ENCODE data around the gene TMEFF2.

Gene TMEFF2

GRCh38 chr2:192128655-192129054 is 66.1 kb downstream of the TMEFF2 start:
- no peak for TF ChIP-seq CTCF (IDR thresholded peaks at IDR 0.05; ENCODE audit: borderline replicate concordance, insufficient read depth, low read depth, low read length)

GRCh38 chr2:192127434-192127833 is 67.3 kb downstream of the TMEFF2 start:
- no peak for TF ChIP-seq CTCF (IDR thresholded peaks at IDR 0.05; ENCODE audit: borderline replicate concordance, insufficient read depth, low read depth, low read length)
- no peak overlapping the region for H3K4me3 ChIP-seq (ENCODE audit: low read depth, low read length)

More at GRCh38 chr2:192128655-192129054, 66.1 kb downstream of the TMEFF2 start:
- no peak overlapping the region for H3K4me3 ChIP-seq (ENCODE audit: low read depth, low read length)

GRCh38 chr2:192126912-192127311 is 67.8 kb downstream of the TMEFF2 start:
- H3K4me3 ChIP-seq (ENCODE audit: low read depth, low read length) = no peak overlapping the region
- TF ChIP-seq CTCF (IDR thresholded peaks at IDR 0.05; ENCODE audit: borderline replicate concordance, insufficient read depth, low read depth, low read length) = no peak

GRCh38 chr2:192126426-192126825 is 68.3 kb downstream of the TMEFF2 start:
- TF ChIP-seq CTCF (IDR thresholded peaks at IDR 0.05; ENCODE audit: borderline replicate concordance, insufficient read depth, low read depth, low read length) = no peak
- H3K4me3 ChIP-seq (ENCODE audit: low read depth, low read length) = no peak overlapping the region

GRCh38 chr2:192124571-192124970 is 70.2 kb downstream of the TMEFF2 start:
- no peak for TF ChIP-seq CTCF (IDR thresholded peaks at IDR 0.05; ENCODE audit: borderline replicate concordance, insufficient read depth, low read depth, low read length)
- H3K4me3 ChIP-seq (ENCODE audit: low read depth, low read length) = no peak overlapping the region

GRCh38 chr2:192123847-192124246 is 70.9 kb downstream of the TMEFF2 start:
- TF ChIP-seq CTCF (IDR thresholded peaks at IDR 0.05; ENCODE audit: borderline replicate concordance, insufficient read depth, low read depth, low read length) = no peak
- H3K4me3 ChIP-seq (ENCODE audit: low read depth, low read length) = no peak overlapping the region

- no peak for TF ChIP-seq CTCF (IDR thresholded peaks at IDR 0.05; ENCODE audit: borderline replicate concordance, insufficient read depth, low read depth, low read length)
These were observed 71.8 kb downstream of the TMEFF2 start for GRCh38 chr2:192122946-192123345.

More at GRCh38 chr2:192122946-192123345, 71.8 kb downstream of the TMEFF2 start:
- no peak overlapping the region for H3K4me3 ChIP-seq (ENCODE audit: low read depth, low read length)
